Ovary (tissue), 9 donors: ENCODE results near the gene HCAR1. TPM values are rescaled to one million over a fixed set of nuclear protein-coding genes. Genes with fewer than 3 reads are reported as not detected.
"Not testable (repeated sequence)": the region's sequence is repeated elsewhere in the genome, so short reads cannot be mapped to it uniquely, and the experiment has no call there.

Source experiments
- DNase-seq, 5 donors: peaks; one replicate each; pipeline ENCODE4 v3.0.0-alpha.2; 2019 to 2020
- H3K27ac ChIP-seq, 2 donors: fragments of 200-600 bp; one replicate each; pipeline versions ENCODE4 v1.5.1 to v1.8.0; 2019 to 2022
- H3K27me3 ChIP-seq: fragments of 200-600 bp; one replicate; pipeline ENCODE4 v1.8.0; 2022
- H3K36me3 ChIP-seq: fragments of 200-600 bp; sonication (generic); one replicate; pipeline ENCODE4 v1.5.1; 2019
- H3K4me1 ChIP-seq: one replicate; pipeline ENCODE4 v1.8.1; 2013; ENCODE audit warnings: mild to moderate bottlenecking, moderate library complexity; ENCODE audit not compliant: insufficient read depth
- H3K4me3 ChIP-seq: fragments of 200-600 bp; sonication (generic); one replicate; pipeline ENCODE4 v1.5.1; 2017
- H3K9me3 ChIP-seq, 2 donors: fragments of 200-600 bp in 1 of 2; sonication (generic) in 1 of 2; one replicate each; pipeline versions ENCODE4 v1.5.1 to v1.8.1; 2013 to 2019; ENCODE audit warnings: mild to moderate bottlenecking in 1 of 2, moderate library complexity in 1 of 2
- CTCF ChIP-seq, 3 donors: fragments of 450-650 bp in 2 of 3; fragments of 200-600 bp in 1 of 3; IDR thresholded peaks; one replicate each; pipeline versions ENCODE4 v1.5.1 to v1.8.0; 2016 to 2022; ENCODE audit warnings: antibody characterized with exemption in 3 of 3, mild to moderate bottlenecking in 1 of 3
- EP300 ChIP-seq: sonication (generic); formaldehyde crosslinking; IDR thresholded peaks from one replicate; pipeline ENCODE4 v1.6.1; 2017; ENCODE audit warnings: antibody characterized with exemption
- POLR2A ChIP-seq: fragments of 450-650 bp; IDR thresholded peaks from one replicate; pipeline ENCODE4 v1.6.1; 2017; ENCODE audit warnings: antibody characterized with exemption, mild to moderate bottlenecking, moderate library complexity
- WGBS, 3 donors: extraction: QIAGEN DNeasy Blood & Tissue Kit in 1 of 3; methylation state at CpG; one replicate each; pipeline versions ENCODE4 v1.1.5 to v1.1.7; 2013 to 2017; 5-methylcytosine and 5-hydroxymethylcytosine counted together
- intact Hi-C, 4 donors: fragments of 100-400 bp; cut with DNase I; formaldehyde crosslinking; loops; one replicate each; pipeline versions ENCODE4 v1.11.0 to v1.15.1; 2022 to 2023
- polyA plus RNA-seq, 2 donors: library from polyadenylated mRNA; stranded (reverse); fragments of 200-250 nt in 1 of 2; fragments of 350-450 nt in 1 of 2; fragmentation: Illumina TruSeq in 1 of 2; extraction: RNeasy Lipid Tissue Mini Kit (QIAGEN cat#74804) in 1 of 2; gene quantifications; one replicate each; pipeline ENCODE4 v1.2.3, GENCODE V29; 2013 to 2014
- total RNA-seq, 7 donors: library from RNA; depleted of rRNA in 2 of 7; stranded (reverse); fragments of >200 nt in 2 of 7; fragmentation: NEBNext Ultra II Directional in 3 of 7; extraction: Animal tissue kit (Norgen Biotek cat#: 25700) in 3 of 7; gene quantifications; one replicate each; pipeline versions ENCODE4 v1.1.0 to v1.2.4, GENCODE V29; 2016 to 2023
- donor health status: DM: no; HTN: no; CAD: no; lungs with moderate emphysema.
- donor health status: DM: no; HTN: no; CAD: no.
- donor health status: Bipolar disorder and iron deficiency.
- donor health status: DM: yes; HTN: yes; CAD: no.
- donor health status: DM: no; HTN: no; CAD: no.
- donor health status: DM: yes; HTN: yes; CAD: no.

The HCAR1 gene
- total and polyA plus RNA-seq, 9 donors: 0.10 to 2.6 (median 0.53) TPM; not detected in 1

GRCh38 chr12:122709287-122709686 lies 21.4 kb downstream of the HCAR1 start:
- H3K4me1 ChIP-seq, H3K27ac ChIP-seq, intact Hi-C loops, H3K36me3 ChIP-seq, H3K4me3 ChIP-seq, H3K27me3 ChIP-seq, DNase-seq, H3K9me3 ChIP-seq: not testable (repeated sequence)
- WGBS, 3 donors: no CpG with 5 or more reads among the region's 3 CpGs

DNA sequence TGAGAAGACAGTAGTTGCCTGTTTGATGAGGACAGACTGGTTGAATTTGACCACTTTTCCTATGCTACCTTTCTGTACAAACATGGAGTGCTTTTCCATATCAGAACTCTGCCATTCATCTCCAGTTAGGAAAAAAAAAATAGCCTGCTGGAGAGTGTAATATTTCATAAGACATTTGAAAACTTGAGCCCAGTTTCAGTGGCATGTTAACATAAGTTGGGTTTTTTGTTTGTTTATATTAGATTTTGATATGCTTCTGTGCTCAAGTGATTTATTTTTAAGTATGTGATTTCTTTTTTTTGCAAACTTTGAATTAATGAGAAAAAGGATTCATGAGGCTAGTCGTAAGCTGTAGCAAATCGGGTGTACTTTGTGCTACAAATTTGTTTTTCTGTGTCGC lies 26.8 kb downstream of the HCAR1 start:
- H3K9me3 ChIP-seq: not testable (repeated sequence)

DNA sequence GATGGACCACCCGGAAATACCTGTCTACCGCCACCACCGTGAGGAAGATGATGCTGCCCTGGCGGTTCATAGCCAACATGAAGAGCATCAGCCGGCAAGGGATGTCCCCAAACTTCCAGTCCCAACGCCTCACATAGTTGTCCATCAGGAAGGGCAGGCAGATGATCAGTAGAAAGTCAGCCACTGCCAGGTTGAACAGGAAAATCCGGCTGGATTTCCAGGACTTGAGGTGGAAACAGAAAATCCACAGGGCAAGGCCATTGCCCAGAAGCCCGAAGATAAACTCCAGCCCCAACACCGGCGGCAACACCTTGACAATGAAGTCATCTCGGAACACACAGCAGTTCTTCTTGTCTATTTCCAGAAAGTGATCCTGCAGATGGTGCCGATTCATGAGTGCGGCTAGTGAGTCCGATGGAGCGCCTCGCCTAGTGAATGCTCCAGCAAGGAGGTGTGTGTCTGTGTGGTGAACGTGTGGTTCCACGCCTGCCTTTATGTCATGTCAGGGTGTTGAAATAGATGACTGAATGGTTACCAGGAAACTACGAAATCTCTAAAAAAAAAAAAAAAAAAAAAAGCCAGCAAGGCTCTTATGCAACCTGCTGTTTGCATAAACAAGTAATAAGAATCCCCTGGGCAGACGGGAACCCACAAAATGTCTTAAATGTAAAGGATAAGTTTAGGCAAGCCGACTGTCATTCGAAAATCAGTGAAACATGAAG lies 27.6 kb downstream of the HCAR1 start, which contains the start of gene HCAR2:
Gene HCAR2 (minus strand): TSS at position 468 of the 722 bp plus-strand sequence. CDS start 74 bp downstream, at position 394.
- 90 to 92% (median 92%) methylated on average over 22 of the region's 22 CpGs for WGBS, 3 donors
- H3K27ac ChIP-seq, H3K4me1 ChIP-seq, DNase-seq, H3K27me3 ChIP-seq, H3K4me3 ChIP-seq, H3K36me3 ChIP-seq, intact Hi-C loops, H3K9me3 ChIP-seq: not testable (repeated sequence)

More for the DNA sequence above, 26.8 kb downstream of the HCAR1 start:
- WGBS, 3 donors: 86 to 92% (median 89%) methylated on average over 3 of the region's 3 CpGs
- H3K27me3 ChIP-seq, H3K27ac ChIP-seq, DNase-seq, H3K4me1 ChIP-seq, intact Hi-C loops, H3K4me3 ChIP-seq, H3K36me3 ChIP-seq: not testable (repeated sequence)

DNA sequence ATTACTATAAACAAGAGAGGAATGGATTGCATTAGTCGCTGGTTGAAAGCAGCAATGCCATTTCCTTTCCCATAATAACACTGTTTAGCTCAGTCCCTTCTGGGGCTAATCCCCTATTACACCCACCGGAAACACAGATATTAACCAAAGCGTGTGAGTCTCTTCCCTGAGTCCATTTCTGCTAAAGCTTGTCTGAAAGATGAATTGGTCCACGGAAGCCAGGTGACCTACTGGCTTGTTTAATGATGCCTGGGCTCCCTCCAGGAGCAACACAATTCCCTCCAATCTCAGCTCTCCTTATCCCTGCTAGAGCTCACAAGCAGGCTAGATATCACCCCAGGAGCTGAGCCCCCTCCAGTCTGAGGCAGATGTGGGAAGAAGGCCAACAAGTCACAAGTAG lies 29.2 kb downstream of the HCAR1 start:
- H3K4me1 ChIP-seq, H3K4me3 ChIP-seq, H3K27ac ChIP-seq, H3K27me3 ChIP-seq, intact Hi-C loops, H3K36me3 ChIP-seq, H3K9me3 ChIP-seq, DNase-seq: not testable (repeated sequence)
- 25 to 36% (median 30%) methylated on average over 4 of the region's 4 CpGs for WGBS, 3 donors

DNA sequence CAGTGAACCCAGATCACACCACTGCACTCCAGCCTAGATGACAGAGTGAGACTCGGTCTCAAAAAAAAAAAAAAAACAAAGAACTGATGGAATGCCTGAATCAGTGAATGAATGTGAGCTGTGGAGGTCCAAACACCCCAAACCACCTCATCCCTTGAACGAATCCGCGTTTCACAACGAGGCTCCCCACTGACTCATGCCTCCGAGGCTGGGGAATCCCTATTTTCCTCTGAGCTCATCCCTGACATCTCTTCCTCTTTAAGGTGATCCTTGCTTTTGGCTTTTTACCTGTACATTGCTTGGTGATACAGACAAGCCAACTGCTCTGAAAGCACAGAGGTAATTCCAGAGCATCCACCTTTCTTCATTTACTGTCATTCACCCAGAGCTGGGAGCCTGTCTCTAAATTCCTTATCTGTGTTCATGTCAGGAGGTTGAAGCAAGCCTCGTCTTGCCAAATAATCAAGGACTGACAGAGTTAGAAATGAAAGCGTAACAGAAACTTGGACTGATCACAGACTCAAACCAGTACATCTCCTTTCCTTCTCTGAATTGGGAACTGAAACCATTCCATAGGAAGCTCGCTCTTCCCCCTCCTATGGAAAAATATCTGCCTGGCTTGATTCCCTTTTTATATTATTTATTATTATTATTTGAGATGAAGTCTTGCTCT lies 30.5 kb downstream of the HCAR1 start:
- WGBS, 3 donors: 50 to 80% (median 71%) methylated on average over 2 to 4 of the region's 9 CpGs
- intact Hi-C loops, DNase-seq: not testable (repeated sequence)

DNA sequence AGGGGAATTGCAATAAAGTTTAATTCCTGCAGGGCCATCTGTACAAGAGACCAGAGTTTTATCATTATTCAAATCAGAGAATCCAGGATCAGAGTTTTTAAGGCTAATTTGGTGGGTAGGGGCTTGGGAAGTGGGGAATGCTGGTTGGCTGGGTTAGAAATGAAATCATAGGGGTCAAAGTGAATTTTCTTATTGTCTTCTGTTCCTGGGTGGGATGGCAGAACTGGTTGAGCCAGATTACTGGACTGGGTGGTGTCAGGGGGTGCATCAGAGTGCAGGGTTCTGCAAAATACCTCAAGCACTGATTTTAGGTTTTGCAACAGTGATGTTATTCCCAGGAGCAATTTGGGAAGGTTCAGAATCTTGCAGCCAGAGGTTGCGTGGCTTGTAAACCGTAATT lies 33.7 kb downstream of the HCAR1 start:
- DNase-seq, H3K4me1 ChIP-seq, intact Hi-C loops, H3K36me3 ChIP-seq, H3K4me3 ChIP-seq, H3K27me3 ChIP-seq, H3K27ac ChIP-seq, H3K9me3 ChIP-seq: not testable (repeated sequence)
- WGBS, 3 donors: 75 to 83% (median 80%) methylated on average over 2 of the region's 2 CpGs

More for the DNA sequence above, 30.5 kb downstream of the HCAR1 start:
- H3K27me3 ChIP-seq, H3K27ac ChIP-seq, H3K36me3 ChIP-seq, H3K9me3 ChIP-seq, H3K4me1 ChIP-seq, H3K4me3 ChIP-seq: not testable (repeated sequence)

- Histone ChIP-seq H3K36me3 (no peaks in the 10 kb centered on the region), H3K9me3 (no peaks in the 10 kb centered on the region), H3K27me3 (no peaks in the 10 kb centered on the region), H3K4me3 (no peak overlapping the region), H3K4me1 (no peaks in the 10 kb centered on the region), H3K27ac (no peak overlapping the region)
- intact Hi-C loops: no loop called here
- no peak for TF ChIP-seq CTCF (IDR thresholded peaks at IDR 0.05)
- no peak for TF ChIP-seq EP300
- TF ChIP-seq POLR2A: no peak
- WGBS, 3 donors: 77 to 87% (median 81%) methylated on average over 3 of the region's 3 CpGs
- no peak for DNase-seq
Observed at GRCh38 chr12:122691566-122691965, 39.1 kb downstream of the HCAR1 start.
